Neuron (in vitro differentiated cells): ENCODE results near the gene SUMF1.

ENCODE experiments used
- H2AFZ ChIP-seq: one replicate; pipeline ENCODE4 v1.6.1; 2013; ENCODE audit warnings: low read depth, mild to moderate bottlenecking, inconsistent platforms, low read length, moderate library complexity
- H3K27me3 ChIP-seq: one replicate; pipeline ENCODE4 v1.6.1; 2013; ENCODE audit warnings: low read length; ENCODE audit not compliant: insufficient read depth
- H3K36me3 ChIP-seq: one replicate; pipeline ENCODE4 v1.6.1; 2013; ENCODE audit warnings: low read length; ENCODE audit not compliant: insufficient read depth
- H3K4me1 ChIP-seq: one replicate; pipeline ENCODE4 v1.6.1; 2013; ENCODE audit warnings: low read length; ENCODE audit not compliant: insufficient read depth
- H3K4me3 ChIP-seq: 2 replicates; pipeline ENCODE4 v1.5.1; 2013; ENCODE audit warnings: mild to moderate bottlenecking, low read length, moderate library complexity
- H3K9me3 ChIP-seq: one replicate; pipeline ENCODE4 v1.6.1; 2013; ENCODE audit warnings: low read length

SUMF1 gene

DNA sequence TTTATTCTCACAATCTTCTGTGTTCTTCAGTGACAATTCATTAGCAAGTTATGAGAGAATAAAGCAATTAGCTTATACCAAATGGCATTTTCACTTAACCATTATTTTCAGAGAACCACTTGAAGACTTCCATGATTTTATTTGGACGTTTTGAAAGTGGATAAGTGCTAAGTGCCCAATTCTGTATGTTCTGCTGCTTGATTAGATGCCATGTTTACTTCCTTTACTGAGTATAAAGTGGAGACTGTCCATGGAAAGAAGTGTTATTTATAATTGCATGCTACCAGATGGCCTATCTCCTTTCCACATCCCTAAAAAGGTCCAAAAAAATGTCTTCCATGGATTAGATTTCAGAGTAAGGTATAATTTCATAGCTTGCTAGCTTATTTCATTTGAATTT, 69.6 kb downstream of the SUMF1 start:
- Histone ChIP-seq H3K9me3 (no peaks in the 10 kb centered on the region), H3K4me1 (no peaks in the 10 kb centered on the region), H3K4me3 (no peak overlapping the region), H3K27me3 (no peaks in the 10 kb centered on the region), H2AFZ (no peak overlapping the region), H3K36me3 (no peaks in the 10 kb centered on the region)

DNA sequence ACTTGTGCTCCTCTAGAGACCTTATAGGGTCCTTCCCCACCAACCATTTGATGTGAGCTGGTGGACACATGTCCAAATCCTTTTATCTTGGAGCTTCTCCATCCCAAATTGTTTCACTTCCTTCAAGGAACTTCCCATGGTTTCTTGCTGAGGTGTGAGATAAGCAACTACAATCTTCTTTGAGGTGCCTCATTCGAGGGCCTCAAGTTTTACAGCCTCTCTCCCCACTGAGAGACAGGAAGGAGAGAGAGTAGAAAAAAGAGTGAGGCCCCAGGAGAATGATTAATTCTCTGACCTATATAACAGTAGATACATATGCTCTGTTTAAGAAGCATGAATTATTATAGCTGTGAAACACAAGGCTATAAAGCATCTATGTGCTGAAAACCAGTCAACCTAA, 70.5 kb downstream of the SUMF1 start:
- no peak overlapping the region for H2AFZ ChIP-seq
- H3K27me3 ChIP-seq: no peaks in the 10 kb centered on the region
- no peaks in the 10 kb centered on the region for H3K36me3 ChIP-seq
- H3K4me1 ChIP-seq: no peaks in the 10 kb centered on the region
- H3K4me3 ChIP-seq: no peak overlapping the region
- H3K9me3 ChIP-seq: no peaks in the 10 kb centered on the region

DNA sequence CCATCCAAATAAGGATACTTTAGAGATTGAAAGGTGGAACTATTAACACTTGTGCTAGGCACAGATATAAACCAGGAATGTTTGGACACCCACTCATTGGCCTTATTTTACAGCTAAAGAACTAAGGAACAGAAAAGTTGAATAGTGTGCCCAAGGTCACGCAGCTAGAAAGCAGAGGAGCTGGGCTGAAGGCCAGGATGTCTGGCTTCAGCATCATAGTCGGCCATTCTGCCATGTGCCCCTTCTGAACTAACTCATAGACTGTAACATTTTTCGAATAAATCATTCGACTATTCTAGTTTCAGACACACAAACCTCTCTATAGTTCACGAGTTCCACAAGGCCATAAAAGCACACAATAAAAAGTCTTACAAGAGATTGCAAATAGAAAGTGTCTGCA, 71.1 kb downstream of the SUMF1 start:
- H3K4me3 ChIP-seq: no peak overlapping the region
- no peak overlapping the region for H2AFZ ChIP-seq
- no peaks in the 10 kb centered on the region for H3K9me3 ChIP-seq
- no peaks in the 10 kb centered on the region for H3K4me1 ChIP-seq
- no peaks in the 10 kb centered on the region for H3K36me3 ChIP-seq
- H3K27me3 ChIP-seq: no peaks in the 10 kb centered on the region

DNA sequence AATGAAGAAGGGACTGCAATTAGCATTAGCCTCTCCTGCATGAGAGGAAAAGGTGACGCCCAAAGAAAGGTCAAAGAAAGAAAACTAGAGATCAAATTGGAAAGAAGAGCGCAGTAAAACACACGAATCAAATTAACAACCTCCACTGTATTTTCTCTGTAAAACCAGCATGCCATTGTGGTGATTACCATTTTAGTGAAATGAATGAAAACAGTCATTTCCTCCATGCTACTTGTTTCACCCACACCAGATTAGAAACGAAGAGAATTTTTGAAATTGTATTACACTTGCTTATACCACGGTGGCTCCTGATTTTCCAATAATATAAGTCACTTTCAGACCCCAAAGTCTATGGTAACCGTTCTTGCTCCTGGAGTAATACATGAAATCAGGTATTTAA, 71.6 kb downstream of the SUMF1 start:
- Histone ChIP-seq H3K9me3 (no peaks in the 10 kb centered on the region), H3K4me1 (no peaks in the 10 kb centered on the region)

GRCh38 chr3:4394567-4394966, 72.5 kb downstream of the SUMF1 start:
- H3K4me1 ChIP-seq: no peaks in the 10 kb centered on the region
- H3K4me3 ChIP-seq: no peak overlapping the region
- no peak overlapping the region for H2AFZ ChIP-seq
- H3K9me3 ChIP-seq: no peaks in the 10 kb centered on the region
- H3K27me3 ChIP-seq: no peaks in the 10 kb centered on the region
- no peaks in the 10 kb centered on the region for H3K36me3 ChIP-seq

More for the DNA sequence above, 71.6 kb downstream of the SUMF1 start:
- Histone ChIP-seq H3K4me3 (no peak overlapping the region), H3K27me3 (no peaks in the 10 kb centered on the region), H2AFZ (no peak overlapping the region), H3K36me3 (no peaks in the 10 kb centered on the region)

- Histone ChIP-seq H2AFZ (no peak overlapping the region), H3K27me3 (no peaks in the 10 kb centered on the region), H3K36me3 (no peaks in the 10 kb centered on the region), H3K9me3 (no peaks in the 10 kb centered on the region), H3K4me3 (no peak overlapping the region), H3K4me1 (no peaks in the 10 kb centered on the region)
Measured at GRCh38 chr3:4394048-4394447, 73.0 kb downstream of the SUMF1 start.

GRCh38 chr3:4392992-4393391, 74.1 kb downstream of the SUMF1 start:
- Histone ChIP-seq H3K9me3 (no peaks in the 10 kb centered on the region), H2AFZ (no peak overlapping the region), H3K4me3 (no peak overlapping the region), H3K36me3 (no peaks in the 10 kb centered on the region), H3K27me3 (no peaks in the 10 kb centered on the region), H3K4me1 (no peaks in the 10 kb centered on the region)

DNA sequence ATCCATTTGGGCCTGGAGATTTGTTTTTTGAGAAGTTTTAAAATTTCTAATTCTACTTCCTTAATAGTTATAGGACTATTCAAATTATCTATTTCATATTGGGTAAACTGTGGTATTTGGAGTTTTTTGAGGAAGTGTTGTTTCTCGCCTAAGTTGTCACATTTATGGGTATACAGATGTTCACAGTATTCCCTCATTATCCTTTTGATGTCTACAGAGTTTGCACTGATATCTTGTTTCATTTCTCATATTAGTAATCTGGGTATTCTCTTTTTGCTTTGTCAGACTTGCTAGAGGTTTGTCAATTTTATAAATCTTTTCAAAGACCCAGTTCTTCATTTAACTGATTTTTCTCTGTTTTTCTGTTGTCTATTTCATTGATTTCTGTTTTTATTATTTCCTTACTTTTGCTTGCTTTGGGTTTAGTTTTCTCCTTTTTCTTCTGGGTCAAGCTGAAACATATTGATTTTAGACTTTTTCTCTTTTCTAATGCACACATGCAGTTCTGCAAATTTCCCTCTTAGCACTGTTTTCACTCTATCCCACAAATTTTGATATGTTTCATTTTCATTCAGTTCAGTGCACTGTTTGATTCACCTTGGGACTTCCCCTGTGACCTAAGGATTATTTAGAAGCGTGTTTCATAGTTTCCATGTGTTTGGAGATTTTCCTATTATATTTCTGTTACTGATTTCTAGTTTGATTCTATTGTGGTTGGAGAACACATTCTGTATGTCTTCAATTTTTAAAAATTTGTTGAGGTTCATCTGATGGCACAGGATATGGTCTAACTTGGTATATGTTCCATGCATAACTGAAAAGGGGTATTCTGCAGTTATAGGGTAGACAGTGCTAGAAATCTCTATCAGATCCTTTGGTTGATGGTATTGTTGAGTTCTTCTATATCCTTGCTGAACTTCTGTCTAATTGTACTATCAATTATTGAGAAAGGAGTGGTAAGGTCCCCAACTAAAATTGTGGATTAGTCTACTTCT, 79.6 kb downstream of the SUMF1 start:
- no peaks in the 10 kb centered on the region for H3K27me3 ChIP-seq
- no peaks in the 10 kb centered on the region for H3K9me3 ChIP-seq

GRCh38 chr3:4385201-4385600, 81.9 kb downstream of the SUMF1 start:
- no peaks in the 10 kb centered on the region for H3K27me3 ChIP-seq
- H3K4me3 ChIP-seq: no peak overlapping the region
- no peaks in the 10 kb centered on the region for H3K36me3 ChIP-seq
- no peak overlapping the region for H2AFZ ChIP-seq
- H3K4me1 ChIP-seq: no peaks in the 10 kb centered on the region
- H3K9me3 ChIP-seq: no peaks in the 10 kb centered on the region

More for the DNA sequence above, 79.6 kb downstream of the SUMF1 start:
- Histone ChIP-seq H3K4me1 (no peaks in the 10 kb centered on the region), H3K36me3 (no peaks in the 10 kb centered on the region), H2AFZ (no peak overlapping the region), H3K4me3 (no peak overlapping the region)

- no peaks in the 10 kb centered on the region for H3K27me3 ChIP-seq
- no peak overlapping the region for H3K4me3 ChIP-seq
Measured at GRCh38 chr3:4380013-4380412, 87.1 kb downstream of the SUMF1 start.

DNA sequence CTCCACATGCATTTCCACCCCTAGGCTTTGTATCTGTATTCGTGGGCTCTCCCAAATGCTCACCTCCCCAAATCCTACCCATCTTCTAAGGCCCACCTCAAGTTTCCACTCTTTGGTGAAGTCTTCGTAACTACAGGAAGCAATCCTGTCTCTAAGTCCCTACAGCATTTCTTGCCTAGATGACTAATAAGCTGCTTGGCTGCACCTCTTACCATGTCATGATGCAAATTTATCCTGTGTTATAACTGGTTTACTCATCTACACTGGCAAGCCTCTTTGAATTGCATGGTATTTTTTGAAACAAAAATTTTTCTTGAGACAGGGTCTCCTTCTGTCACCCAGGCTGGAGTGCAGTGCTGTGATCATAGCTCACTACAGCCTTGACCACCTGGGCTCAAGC, 90.6 kb downstream of the SUMF1 start:
- Histone ChIP-seq H2AFZ (no peak overlapping the region), H3K9me3 (no peaks in the 10 kb centered on the region), H3K27me3 (no peaks in the 10 kb centered on the region), H3K4me3 (no peak overlapping the region), H3K4me1 (no peaks in the 10 kb centered on the region), H3K36me3 (peaks cover 4% of the 10 kb centered on the region)

More at GRCh38 chr3:4380013-4380412, 87.1 kb downstream of the SUMF1 start:
- no peak overlapping the region for H2AFZ ChIP-seq
- no peaks in the 10 kb centered on the region for H3K4me1 ChIP-seq
- H3K36me3 ChIP-seq: no peaks in the 10 kb centered on the region
- H3K9me3 ChIP-seq: no peaks in the 10 kb centered on the region

- Histone ChIP-seq H3K36me3 (peaks cover 4% of the 10 kb centered on the region), H3K4me1 (no peaks in the 10 kb centered on the region), H3K27me3 (no peaks in the 10 kb centered on the region), H3K9me3 (no peaks in the 10 kb centered on the region), H2AFZ (no peak overlapping the region), H3K4me3 (no peak overlapping the region)
Measured at GRCh38 chr3:4375911-4376310, 91.2 kb downstream of the SUMF1 start.

GRCh38 chr3:4373669-4374068, 93.4 kb downstream of the SUMF1 start:
- Histone ChIP-seq H3K36me3 (peaks cover 4% of the 10 kb centered on the region), H2AFZ (no peak overlapping the region), H3K27me3 (no peaks in the 10 kb centered on the region), H3K9me3 (no peaks in the 10 kb centered on the region), H3K4me1 (no peaks in the 10 kb centered on the region), H3K4me3 (no peak overlapping the region)
